ENCODE results near the gene HIRA.

DNA sequence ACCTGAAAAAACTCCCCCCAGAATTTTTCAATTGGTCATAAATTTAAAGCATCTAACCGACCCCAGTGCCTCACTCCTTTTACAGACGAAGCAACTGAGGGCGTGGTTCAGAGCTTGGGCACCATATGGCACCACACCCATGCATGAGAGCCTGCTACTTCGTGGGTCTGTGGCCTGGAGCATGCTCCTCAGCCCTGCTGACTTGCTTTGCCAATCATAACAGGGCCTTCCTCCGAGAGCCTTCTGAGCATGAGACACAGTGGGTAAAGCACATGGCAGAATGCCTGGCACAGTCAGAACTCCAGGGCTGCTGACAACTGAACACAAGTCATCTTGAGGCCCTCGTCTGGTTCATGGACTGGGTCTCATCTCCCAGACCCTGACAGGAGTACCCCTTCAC is 33.3 kb downstream of the HIRA start:
- TF ChIP-seq, protein P1, sequence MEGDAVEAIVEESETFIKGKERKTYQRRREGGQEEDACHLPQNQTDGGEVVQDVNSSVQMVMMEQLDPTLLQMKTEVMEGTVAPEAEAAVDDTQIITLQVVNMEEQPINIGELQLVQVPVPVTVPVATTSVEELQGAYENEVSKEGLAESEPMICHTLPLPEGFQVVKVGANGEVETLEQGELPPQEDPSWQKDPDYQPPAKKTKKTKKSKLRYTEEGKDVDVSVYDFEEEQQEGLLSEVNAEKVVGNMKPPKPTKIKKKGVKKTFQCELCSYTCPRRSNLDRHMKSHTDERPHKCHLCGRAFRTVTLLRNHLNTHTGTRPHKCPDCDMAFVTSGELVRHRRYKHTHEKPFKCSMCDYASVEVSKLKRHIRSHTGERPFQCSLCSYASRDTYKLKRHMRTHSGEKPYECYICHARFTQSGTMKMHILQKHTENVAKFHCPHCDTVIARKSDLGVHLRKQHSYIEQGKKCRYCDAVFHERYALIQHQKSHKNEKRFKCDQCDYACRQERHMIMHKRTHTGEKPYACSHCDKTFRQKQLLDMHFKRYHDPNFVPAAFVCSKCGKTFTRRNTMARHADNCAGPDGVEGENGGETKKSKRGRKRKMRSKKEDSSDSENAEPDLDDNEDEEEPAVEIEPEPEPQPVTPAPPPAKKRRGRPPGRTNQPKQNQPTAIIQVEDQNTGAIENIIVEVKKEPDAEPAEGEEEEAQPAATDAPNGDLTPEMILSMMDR (IDR thresholded peaks at IDR 0.05; ENCODE audit: low read depth, low read length), result no peak
- TF ChIP-seq EZH2phosphoT487 (IDR thresholded peaks at IDR 0.05; ENCODE audit: low read depth), result no peak
